Middle frontal gyrus (tissue), 1 donor: ENCODE results near the gene MYO10.

ENCODE experiments used
- DNase-seq: peaks from one replicate; pipeline ENCODE4 v3.0.0-alpha.2; 2015; ENCODE audit warnings: low spot score; ENCODE audit errors: extremely low spot score

The MYO10 gene

DNA sequence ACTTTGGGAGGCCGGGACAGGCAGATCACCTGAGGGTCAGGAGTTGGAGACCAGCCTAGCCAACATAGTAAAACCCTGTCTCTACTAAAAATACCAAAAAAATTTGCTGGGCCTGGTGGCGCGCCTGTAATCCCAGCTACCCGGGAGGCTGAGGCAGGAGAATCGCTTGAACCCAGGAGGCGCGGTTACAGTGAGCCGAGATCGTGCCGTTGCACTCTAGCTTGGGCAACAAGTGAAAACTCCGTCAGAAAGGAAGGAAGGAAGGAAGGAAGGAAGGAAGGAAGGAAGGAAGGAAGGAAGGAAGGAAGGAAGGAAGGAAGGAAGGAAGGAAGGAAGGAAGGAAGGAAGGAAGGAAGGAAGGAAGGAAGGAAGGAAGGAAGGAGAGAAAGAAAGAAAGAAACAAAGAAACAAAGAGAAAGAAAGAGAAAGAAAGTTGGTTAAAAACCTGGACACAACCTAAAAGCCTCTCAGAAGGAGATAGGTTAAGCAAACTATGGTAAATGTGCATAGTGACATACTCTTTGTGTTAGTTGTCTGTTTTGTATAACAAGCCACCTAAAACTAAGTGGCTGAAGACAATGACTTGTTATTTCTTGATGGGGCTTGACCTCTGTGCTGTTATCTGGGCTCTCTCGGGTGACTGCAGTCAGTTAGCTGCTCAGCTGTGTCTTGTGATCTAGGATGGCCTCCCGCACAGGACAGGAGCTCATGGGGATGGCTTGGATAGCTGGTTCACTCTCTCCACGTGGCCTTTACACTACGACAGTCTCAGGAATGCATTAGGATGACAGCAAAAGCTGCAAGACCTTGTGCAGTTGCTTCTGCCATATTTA is 8.0 kb upstream of the MYO10 start:
- DNase-seq: no peak

DNA sequence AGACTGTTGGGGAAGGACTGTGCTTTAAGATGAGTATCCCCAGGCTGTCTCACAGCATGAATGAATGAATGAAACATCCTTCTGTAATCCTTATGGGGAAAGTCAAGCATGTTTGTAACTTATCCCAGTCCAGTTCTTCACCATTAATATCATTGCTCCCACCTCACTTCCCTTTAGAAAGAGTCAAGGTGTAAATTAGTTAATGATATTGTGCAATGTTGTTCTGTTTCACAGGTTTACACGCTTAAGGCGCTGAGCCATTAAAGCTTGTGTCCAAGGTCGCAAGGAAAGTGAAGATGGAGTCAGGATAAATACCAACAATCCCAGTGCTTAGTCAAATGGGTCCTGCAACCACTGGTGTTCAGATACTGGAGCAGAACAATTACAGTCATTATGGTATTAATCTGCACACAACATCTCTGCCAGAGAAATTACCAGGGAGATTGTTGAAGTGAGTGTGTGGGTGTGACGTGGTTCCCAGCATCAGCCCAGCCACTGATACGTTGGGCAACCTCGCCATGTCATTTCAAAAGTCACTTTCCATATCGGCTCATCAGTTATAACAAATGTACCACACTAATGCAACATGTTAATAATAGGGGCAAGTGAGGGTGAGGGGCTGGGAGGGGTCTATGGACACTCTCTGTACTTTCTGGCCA is 1.5 kb upstream of the MYO10 start:
- no peak for DNase-seq

DNA sequence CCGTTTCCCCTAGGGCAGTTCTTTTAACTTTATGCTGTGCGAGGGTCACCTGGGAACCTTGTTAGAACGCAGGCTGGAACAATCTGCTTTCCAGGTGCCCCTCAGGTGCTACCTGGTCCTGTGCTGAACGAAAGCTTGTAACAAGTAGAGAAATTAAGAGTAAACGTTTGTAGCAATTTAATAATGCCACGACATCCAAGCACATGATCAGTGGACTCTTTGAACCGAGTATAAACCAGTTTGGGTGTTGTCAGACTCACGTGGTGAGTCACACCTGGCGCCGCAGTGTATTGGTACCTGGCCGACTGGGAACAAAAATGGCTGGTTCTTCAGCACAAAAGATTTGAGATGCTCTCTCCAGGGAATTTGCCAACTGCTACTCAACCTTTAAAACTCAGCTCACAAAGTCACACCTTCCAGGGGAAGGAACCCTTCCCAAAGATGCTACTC is 926 bp upstream of the MYO10 start:
- DNase-seq: no peak

DNA sequence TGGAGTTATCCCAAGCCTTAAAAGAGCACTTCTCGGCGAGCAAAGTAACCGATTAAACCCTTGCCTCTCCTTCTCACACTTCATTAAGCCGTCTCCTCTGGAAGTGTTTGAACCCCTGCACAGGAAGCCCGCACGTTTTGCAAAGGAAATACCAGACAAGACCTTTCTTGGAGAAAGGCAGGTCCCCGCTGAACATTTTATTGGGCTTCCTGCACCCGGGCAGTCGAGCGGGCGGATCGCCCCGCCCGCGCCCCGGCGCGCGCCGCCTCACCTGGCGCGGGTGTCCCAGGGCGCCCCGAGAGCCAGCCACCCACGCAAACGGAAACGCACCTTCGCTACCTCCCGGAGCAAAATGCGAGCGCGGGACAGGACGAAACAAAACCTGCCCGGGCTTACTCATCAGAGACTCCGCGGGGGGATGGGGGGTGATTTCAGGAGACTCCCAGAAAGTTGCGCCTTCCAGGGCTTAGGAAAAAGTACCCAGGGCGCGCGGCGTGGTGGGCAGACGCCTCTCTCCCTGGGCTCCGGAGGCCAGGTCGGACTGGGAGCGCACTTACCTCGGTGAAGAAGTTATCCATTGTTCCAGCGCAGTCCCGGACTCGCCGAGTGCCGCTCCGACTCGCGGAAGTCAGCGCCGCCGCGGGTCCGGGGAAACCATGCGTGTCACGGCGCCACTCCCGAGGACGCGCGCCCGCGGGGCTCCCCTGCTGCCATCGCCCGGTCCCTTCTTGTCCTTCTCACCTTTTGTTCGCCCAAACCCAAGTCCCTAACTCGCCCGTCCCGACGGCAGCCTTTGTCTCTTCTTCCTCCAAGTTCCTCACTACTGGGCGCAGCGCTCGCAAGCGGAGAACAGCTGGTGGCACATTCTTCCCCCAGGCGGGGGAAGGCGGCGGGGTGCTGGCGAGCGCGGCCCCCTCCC is 598 bp downstream of the MYO10 start:
- DNase-seq: no peak

DNA sequence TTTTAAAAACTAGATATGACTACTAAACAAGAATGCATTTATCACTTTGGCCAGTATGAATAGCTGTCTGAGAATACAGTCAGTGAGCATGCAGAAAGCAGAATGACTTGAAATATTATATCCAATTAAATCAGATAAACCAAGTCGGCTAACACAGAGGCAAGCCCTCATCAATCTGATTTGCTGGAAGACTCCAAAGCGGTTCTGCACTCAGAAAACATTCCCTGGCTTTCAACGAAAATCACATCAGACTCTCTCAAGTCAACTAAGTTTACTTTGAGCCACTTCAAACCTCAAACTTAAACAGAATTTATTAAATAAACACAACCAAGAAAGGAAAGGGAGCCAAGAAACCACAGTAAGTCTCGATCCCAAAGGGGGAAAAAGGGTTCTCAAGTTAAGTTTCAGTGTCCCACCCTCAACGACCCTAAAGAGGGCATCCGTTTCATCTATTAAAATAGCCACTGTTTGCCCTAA is 1.4 kb downstream of the MYO10 start:
- DNase-seq: no peak

DNA sequence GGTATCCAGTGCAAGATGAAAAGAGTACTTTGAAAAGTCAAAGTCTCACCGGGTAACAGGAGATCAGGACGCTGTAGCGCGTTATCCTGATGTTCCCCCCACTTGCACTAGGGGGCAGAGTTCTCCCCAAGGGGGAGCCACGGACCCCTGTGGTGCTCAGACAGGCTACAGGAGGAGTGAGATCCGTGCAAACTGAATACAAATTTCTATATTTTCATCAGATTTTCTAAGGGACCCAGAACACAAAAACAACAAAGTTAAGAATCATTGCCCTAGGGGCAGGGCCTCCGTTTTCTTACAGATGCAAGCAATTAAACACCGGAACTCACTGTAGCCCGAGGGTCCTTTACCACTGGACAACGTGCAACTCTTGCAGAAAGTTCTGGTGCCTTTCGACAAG is 2.0 kb downstream of the MYO10 start:
- DNase-seq: no peak

DNA sequence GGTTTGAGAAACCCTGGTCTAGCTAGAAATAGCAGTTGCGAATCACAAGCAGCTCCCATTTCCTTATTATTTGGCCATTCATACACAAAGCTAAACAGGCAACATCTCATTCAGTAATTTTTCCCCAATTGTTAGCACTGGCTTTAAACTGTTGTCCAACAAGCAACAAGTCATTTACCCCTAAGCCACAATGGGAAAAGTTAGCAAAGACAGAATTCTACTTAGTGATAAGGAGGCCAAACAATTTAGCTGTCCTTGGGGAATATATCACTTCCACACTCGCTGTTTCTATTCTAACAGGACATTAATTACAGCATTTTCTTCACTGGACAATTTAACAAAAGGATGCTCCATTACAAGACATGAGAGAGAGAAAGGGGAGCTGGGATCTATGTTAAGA is 2.8 kb downstream of the MYO10 start:
- DNase-seq: no peak

DNA sequence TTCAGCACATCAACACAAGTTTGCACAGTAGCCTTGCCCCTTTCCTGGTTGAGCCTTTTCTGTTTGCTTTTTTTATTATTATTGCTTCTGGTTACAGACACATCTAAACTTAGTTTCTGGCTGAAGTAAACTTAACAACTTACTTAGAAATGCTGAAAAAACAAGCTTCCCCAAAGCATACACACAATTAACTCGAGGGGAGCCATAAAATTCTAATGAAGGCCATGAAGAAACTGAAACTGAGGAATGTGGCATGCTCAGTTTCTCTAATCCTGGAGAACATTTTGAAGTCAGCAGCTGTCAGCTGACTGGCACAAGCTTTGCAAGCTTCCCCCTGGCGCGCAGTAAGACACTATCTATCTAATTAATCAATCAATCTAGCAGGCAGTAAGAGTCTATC is 3.7 kb downstream of the MYO10 start:
- DNase-seq: no peak

DNA sequence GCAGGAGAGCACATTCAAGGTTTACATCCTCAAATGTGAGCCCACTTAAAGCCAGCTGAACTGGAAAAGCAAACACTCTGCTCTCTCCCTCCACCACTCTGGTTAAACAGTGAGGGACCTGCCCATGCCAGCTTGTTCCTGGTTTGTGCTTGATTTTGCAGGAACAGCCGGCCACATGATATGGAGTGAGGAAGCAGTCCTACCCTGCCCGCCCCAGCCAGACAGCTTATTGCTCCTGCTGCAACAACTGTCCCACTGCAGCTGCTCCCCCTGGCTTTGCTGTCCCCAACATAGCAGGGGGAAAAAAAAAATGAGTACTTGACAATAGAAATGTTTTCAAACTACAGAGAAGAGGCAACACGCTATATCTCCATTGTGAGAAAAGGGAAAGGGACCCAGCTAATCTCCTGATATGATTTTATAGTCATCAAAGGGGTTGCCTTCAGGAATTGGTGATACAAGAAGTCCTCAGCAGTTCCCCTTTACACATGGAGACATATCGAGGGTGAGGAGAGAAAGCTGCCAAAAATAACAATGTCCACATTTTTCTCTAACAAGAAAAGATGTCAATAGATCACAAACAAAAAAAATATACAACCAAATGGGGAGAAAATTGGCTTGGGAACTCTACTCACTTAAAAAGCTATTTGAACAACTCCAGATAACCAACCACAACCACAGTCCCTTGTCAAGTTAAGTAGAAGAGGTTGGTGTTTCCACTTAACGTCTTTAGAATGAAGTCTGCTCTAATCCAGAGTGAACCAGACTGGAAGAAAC is 4.6 kb downstream of the MYO10 start:
- DNase-seq: no peak

DNA sequence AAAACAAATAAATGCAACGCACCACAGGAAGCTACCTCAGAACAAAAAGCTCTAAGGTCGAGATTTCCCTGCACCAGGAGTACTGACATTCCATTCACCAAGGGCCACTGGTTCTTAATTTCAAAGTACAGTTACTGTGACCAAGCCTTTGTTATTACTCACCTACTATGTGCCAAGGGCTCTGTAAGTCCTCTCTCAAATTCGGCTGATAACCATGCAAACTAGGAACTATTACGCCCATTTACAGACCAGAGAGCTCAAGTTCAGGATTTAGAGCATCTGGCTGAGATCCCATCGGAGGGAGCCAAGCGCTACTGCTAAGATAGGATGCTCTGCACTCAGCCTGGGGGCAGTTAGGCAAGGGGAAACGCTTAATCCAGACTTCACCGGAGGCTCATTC is 5.6 kb downstream of the MYO10 start:
- DNase-seq: no peak

DNA sequence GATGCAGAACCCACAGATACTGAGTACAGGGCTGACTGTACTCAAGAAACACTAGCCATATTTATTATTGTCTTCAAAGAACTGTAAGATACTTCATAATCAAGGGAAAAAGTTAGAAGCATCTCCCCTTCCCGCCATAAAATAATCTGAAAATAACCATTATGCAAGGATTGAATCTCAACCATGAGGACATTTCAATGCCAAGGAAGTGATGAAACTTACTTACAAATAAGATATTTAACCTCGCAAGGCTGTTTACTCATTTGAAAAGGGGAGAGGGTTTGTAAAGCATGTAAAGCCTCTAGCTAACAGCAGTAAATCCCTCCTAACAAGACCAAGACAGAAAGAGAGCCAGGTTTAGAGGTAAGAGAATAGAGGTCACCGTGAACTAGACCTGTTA is 6.3 kb downstream of the MYO10 start:
- DNase-seq: no peak

DNA sequence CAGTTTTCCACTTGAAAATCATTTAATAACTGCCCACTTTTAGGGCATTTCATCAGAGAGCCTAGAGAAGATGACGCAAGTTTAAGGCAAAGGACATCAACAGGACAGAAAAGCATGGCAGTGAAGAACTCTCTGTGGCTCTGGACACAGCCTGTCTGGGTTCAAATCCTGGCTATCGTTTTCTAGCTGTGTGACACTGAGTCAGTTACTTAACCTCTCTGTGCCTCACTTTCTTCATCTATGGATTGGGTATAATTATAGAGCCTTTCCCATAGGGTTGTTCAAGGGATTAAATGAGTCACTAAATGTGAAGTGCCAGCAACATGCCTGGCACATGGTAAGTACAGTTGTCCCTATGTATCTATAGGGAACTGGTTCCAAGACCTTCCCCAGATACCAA is 6.7 kb downstream of the MYO10 start:
- DNase-seq: no peak

DNA sequence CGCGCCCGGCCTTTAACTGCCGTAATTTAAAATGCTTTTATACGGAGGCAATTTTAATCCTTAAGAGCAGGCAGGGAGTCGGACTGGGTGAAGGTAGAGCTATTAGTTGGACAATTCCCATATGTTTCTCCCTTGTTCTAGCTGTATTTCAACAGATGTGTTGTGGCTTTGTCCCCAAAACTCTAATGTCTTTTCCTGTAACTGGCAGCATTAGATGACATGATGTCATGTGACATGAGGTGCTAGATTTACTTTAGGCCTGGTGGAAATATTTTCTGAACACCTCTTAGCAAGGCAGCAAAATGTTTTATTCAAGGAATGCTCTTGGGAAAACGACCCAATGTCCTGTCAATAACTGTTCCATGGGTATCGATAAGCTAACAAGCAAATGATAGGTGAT is 8.5 kb downstream of the MYO10 start:
- no peak for DNase-seq

DNA sequence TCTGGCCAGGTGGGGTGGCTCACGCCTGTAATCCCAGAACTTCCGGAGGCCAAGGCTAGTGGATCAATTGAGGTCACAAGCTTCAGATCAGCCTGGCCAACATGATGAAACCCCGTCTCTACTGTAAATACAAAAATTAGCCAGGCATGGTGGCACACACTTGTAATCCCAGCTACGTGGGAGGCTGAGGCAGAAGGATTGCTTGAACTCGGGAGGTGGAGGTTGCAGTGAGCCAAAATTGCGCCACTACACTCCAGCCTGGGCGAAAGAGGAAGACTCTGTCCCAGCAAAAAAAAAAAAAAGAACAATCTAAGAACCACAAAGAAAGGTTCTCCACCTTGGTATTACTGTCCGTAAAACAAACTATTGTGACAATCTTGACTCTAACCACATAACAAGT is 9.7 kb downstream of the MYO10 start:
- no peak for DNase-seq

DNA sequence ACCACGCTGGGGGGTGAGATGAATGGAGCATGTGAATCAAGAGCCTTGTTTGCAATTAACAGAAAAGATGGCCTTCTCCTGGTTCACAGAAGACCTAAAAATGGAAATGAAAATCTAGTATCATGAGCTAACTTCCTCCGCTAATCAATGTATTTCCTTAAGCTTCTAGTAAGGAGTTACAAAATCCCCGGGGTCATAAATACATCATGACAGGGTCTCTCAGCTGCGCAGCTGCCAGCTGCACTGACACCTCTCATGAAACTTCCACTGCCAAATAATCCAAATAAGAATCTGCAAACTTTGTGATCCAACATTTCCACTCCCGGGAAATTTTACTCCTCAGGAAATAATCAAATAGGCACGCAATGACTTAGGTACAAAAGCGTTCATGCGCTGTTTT is 11.9 kb downstream of the MYO10 start:
- no peak for DNase-seq

DNA sequence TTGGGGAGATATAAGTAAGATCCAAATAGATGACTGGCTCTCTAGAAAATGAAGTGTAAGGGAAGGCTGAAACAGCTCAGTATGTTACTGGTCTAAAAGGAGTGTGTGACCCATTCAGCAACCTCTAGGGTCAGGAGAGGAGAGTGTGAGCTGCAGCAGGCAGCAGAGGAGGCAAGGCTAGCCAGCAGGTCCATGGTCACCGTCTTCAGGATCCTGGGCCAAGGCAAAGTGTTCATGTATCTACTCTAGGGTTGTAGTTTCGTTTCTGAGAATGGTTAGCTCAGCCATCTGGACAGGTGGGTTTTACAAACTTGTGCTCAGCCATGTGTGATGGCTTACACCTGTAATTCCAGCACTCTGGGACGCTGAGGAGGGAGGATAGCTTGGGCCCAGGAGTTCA is 13.7 kb downstream of the MYO10 start:
- DNase-seq: no peak

DNA sequence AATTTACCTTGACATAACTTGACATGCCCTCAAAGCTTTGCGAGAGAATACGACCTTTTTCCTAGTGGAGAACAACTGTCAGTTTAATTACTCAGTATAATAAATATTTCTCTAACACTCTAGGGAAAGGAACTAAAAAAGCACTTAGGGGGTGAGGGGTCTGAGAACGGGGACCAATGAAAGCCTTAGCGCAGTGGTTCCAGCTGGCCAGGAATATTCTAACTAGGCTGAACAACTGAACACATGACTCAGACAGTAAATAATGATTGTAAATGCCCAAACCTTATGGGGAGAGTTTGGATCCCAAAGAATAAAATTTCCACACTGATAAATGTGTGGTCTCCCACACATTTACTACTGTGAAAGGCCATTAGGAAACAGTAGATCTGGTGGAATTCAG is 14.9 kb downstream of the MYO10 start:
- DNase-seq: no peak

DNA sequence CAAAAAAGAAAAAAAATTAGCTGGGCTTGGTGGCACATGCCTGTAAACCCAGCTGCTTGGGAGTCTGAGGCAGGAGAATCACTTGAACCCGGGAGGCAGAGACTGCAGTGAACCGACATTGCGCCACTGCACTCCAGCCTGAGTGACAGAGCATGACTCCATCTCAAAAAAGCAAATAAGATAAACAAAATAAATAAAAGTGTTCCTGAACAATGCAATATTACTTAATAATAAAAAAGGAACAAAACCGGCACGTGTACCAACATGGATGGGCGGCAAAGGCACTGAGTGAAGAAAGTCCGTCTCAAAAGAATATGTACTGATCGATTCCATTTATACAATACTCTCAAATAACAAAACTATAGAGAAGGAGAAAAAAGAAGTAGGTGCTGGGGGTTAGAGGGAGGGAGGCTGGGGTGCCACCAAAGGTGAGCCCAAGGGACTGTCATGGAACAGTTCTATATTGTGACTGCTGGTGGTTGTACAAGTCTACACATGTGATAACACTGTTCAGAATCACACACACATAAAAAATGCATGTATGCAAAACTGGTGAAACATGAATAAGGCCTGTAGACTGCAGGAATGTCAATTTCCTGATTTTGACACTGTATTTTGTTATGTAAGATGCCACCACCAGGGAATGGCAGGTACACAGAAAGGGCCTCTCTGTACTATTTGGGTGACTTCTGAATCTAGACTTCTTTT is 15.8 kb downstream of the MYO10 start:
- DNase-seq: no peak

DNA sequence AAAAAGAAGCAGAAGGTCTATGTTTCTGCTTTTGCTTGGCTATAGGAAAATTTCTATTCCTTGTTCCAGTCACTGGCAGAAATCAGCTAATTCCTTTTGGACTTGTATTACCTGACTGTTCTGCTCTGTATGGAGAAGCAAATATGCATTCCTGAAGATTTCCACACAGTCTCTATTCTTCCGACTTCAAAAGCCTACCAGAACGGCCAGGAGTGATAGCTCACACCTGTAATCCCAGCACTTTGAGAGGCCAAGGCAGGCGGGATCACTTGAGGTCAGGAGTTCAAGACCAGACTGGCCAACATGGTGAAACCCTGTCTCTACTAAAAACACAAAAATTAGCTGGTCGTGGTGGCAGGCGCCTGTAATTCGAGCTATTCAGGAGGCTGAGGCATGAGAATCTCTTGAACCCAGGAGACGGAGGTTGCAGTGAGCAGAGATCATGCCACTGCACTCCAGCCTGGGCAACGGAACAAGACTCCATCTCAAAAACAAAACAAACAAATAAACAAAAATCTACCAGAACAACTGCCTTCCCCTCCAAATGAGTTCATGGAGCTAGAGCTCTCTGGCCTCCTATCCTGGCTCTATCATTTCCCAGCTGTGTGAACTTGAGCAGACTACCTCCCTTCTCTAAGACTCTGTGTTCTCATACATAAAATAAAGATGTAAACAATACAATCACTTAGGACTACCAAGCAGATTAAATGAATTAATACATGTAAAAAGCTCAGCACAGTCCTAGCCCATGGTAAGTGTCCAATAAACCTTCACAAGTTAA is 17.0 kb downstream of the MYO10 start:
- no peak for DNase-seq

DNA sequence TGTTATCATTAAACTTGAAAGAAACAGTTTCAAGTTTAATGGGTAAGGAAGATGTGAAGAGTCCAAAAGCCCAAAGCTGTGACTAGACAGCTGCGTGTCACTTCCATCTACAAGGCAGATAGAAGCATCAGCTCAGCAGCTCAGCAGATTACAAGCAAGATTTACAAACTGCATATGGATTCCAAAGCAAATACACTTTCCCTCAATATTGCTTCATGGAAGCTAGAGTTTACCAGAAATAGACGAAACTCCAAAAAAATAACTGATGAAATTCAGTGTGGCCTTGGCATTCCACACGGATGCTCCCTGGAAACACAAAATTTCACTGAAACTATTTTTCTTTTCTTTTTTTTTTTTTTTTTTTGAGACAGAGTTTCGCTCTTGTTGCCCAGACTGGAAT is 17.9 kb downstream of the MYO10 start:
- DNase-seq: no peak
